ENCODE results near the gene SPTBN5. TPM values are rescaled to one million over a fixed set of nuclear protein-coding genes. Genes with fewer than 3 reads are reported as not detected.

The SPTBN5 gene
- total and polyA plus RNA-seq, 10 of the 15 experiments (the other 5 are each of a cell fraction or from before 2014, with no cell fraction given), result under 0.01 to 0.18 (median 0.04) TPM; not detected in 4

DNA sequence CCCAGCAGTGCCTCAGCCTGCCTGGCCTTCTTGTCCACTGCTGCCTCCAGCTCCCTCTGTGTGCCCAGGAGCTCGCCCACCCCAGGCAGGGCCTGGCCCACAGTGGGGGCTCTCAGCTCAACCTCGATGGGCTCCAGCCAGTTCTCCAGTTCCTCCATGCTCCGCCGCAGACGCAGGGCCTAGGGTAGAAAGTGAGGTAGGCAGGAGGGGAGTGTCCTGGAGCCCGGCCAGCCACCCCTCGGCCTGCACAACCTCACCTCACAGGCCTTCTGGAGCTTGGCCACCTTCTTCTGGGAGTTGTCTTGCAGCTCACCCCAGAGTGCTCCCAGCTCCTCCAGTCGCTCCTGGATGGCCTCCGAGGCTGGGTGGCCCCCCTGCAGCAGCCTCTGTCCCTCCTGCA lies 36.5 kb downstream of the SPTBN5 start:
- ChIA-PET RAD21 (ENCODE audit: unreplicated experiment) (no interaction called here), CTCF (interaction anchor here (0.6 kb wide), 1 partner anchor 43 kb away, joined by 3 read pairs; no protein-coding TSS in a partner anchor), POLR2A (interaction anchor here (1.4 kb wide), 1 partner anchor 11 kb away, joined by 4 read pairs; no protein-coding TSS in a partner anchor), SMC1A (ENCODE audit: uncharacterized antibody, unreplicated experiment) (no interaction called here)
- DNase-seq (ENCODE audit: low read depth, low spot score), result no peak
- Histone ChIP-seq H2AFZ (ENCODE audit: control insufficient read depth, low read depth, low read length) (no peak overlapping the region), H3K4me3 (no peak overlapping the region), H3K27ac (ENCODE audit: control insufficient read depth, insufficient read depth) (no peak overlapping the region), H3K27me3 (replicated peaks in 1 of 2; ENCODE audit: control insufficient read depth in 2 of 2, insufficient read depth in 2 of 2, low read length in 1 of 2) (no peaks in the 10 kb centered on the region; a peak in 1 of 4 replicates), H3K79me2 (ENCODE audit: control insufficient read depth, insufficient read depth, low read length) (no peaks in the 10 kb centered on the region), H3K4me1 (ENCODE audit: control insufficient read depth, insufficient read depth, low read length) (no peaks in the 10 kb centered on the region), H3K9ac (ENCODE audit: control insufficient read depth, insufficient read depth, low read length) (no peak overlapping the region), H3K36me3 (ENCODE audit: control insufficient read depth in 2 of 2, insufficient read depth in 2 of 2, low read length in 1 of 2) (no peaks in the 10 kb centered on the region), H3K9me3 (replicated peaks; ENCODE audit: control insufficient read depth, insufficient read depth, low read length) (no peaks in the 10 kb centered on the region), H3K4me2 (ENCODE audit: control insufficient read depth, insufficient read depth) (no peak overlapping the region), H4K20me1 (ENCODE audit: control insufficient read depth, insufficient read depth) (no peaks in the 10 kb centered on the region)
- intact Hi-C loops (cut with micrococcal nuclease; ENCODE audit: unreplicated experiment) (no loop called here), in situ Hi-C loops (cut with MboI) (no loop called here)
- TF ChIP-seq SMC3 (IDR thresholded peaks at IDR 0.05; ENCODE audit: borderline replicate concordance, low read length), result no peak
- 45% methylated on average over 9 of the region's 9 CpGs for WGBS (ENCODE audit: insufficient coverage, insufficient replicate concordance, low lambda C conversion rate, missing lambda C conversion rate)
- no peak for FAIRE-seq
- no TSS peak for BruUV-seq (replicated peaks)
- ATAC-seq, result no peak

DNA sequence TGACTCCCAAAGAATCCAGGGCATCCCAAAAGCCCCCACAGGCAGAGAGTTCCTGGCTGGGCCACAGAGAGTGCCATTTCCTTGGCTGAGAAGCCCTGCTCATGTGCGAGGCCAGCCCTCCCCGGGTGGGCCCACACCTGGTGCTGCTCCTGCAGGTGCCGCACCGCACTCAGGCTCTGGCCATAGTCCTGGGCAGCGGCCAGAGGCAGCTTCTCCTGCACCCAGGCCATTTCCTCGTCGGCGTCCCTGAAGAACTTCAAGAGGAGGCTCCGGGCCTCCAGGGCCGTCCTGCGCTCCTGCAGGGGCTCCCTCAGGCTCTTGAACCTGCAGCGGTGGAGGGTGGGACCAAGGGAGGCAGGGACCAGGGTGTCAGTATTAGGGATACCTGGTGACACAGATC lies 37.1 kb downstream of the SPTBN5 start:
- RAD21 ChIA-PET (ENCODE audit: unreplicated experiment), result no interaction called here

More for the DNA sequence above, 37.1 kb downstream of the SPTBN5 start:
- in situ Hi-C loops (cut with MboI), result no loop called here
- no peaks in the 10 kb centered on the region; a peak in 1 of 4 replicates for H3K27me3 ChIP-seq (replicated peaks in 1 of 2; ENCODE audit: control insufficient read depth in 2 of 2, insufficient read depth in 2 of 2, low read length in 1 of 2)
- no peaks in the 10 kb centered on the region for H4K20me1 ChIP-seq (ENCODE audit: control insufficient read depth, insufficient read depth)
- FAIRE-seq (no peak), ATAC-seq (no peak), DNase-seq (ENCODE audit: low read depth, low spot score) (no peak)
- H3K27ac ChIP-seq (ENCODE audit: control insufficient read depth, insufficient read depth), result no peak overlapping the region
- no peak for TF ChIP-seq USF2 (IDR thresholded peaks at IDR 0.05; ENCODE audit: borderline replicate concordance, low read depth, low read length)
- no peak for TF ChIP-seq KDM1A (IDR thresholded peaks at IDR 0.05; ENCODE audit: borderline replicate concordance)
- no peak for TF ChIP-seq POU2F2 (IDR thresholded peaks at IDR 0.05; ENCODE audit: borderline replicate concordance, low read depth, low read length)
- no peak for TF ChIP-seq IRF5 (IDR thresholded peaks at IDR 0.05; ENCODE audit: borderline replicate concordance)
- TF ChIP-seq ZNF24 (IDR thresholded peaks at IDR 0.05), result no peak
- no peak for TF ChIP-seq TCF3 (IDR thresholded peaks at IDR 0.05; ENCODE audit: borderline replicate concordance, insufficient read depth, low read depth, low read length)
- TF ChIP-seq ZBED1 (IDR thresholded peaks at IDR 0.05; ENCODE audit: borderline replicate concordance), result no peak
- TF ChIP-seq, protein P1, sequence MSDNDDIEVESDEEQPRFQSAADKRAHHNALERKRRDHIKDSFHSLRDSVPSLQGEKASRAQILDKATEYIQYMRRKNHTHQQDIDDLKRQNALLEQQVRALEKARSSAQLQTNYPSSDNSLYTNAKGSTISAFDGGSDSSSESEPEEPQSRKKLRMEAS (IDR thresholded peaks at IDR 0.05; ENCODE audit: low read depth, low read length), result no peak
- no peak for TF ChIP-seq SIN3A (IDR thresholded peaks at IDR 0.05; ENCODE audit: low read depth, low read length)
- no peak for TF ChIP-seq LARP7 (IDR thresholded peaks at IDR 0.05)
- no peak for TF ChIP-seq CREM (IDR thresholded peaks at IDR 0.05; ENCODE audit: low read depth)
- no peak for TF ChIP-seq YY1 (IDR thresholded peaks at IDR 0.05; ENCODE audit: low read depth, low read length)
- TF ChIP-seq PBX3 (IDR thresholded peaks at IDR 0.05; ENCODE audit: insufficient replicate concordance, low read depth, low read length), result no peak
- TF ChIP-seq CBFB (IDR thresholded peaks at IDR 0.05; ENCODE audit: low read depth), result no peak
- no TSS peak for BruUV-seq (replicated peaks)
- 60% methylated on average over 12 of the region's 12 CpGs for WGBS (ENCODE audit: insufficient coverage, insufficient replicate concordance, low lambda C conversion rate, missing lambda C conversion rate)
- ChIA-PET CTCF (no interaction called here), POLR2A (interaction anchor here (1.4 kb wide), 1 partner anchor 10 kb away, joined by 4 read pairs; no protein-coding TSS in a partner anchor), SMC1A (ENCODE audit: uncharacterized antibody, unreplicated experiment) (no interaction called here)
- intact Hi-C loops (cut with micrococcal nuclease; ENCODE audit: unreplicated experiment), result no loop called here
- H2AFZ ChIP-seq (ENCODE audit: control insufficient read depth, low read depth, low read length), result no peak overlapping the region
- H3K36me3 ChIP-seq (ENCODE audit: control insufficient read depth in 2 of 2, insufficient read depth in 2 of 2, low read length in 1 of 2), result no peaks in the 10 kb centered on the region
- no peaks in the 10 kb centered on the region for H3K9me3 ChIP-seq (replicated peaks; ENCODE audit: control insufficient read depth, insufficient read depth, low read length)
- no peak overlapping the region for H3K4me3 ChIP-seq
- no peak overlapping the region for H3K9ac ChIP-seq (ENCODE audit: control insufficient read depth, insufficient read depth, low read length)
- no peaks in the 10 kb centered on the region for H3K4me1 ChIP-seq (ENCODE audit: control insufficient read depth, insufficient read depth, low read length)
- H3K4me2 ChIP-seq (ENCODE audit: control insufficient read depth, insufficient read depth), result no peak overlapping the region
- no peaks in the 10 kb centered on the region for H3K79me2 ChIP-seq (ENCODE audit: control insufficient read depth, insufficient read depth, low read length)

All from GM12878 (cell line).